Keratinocyte (primary cell): ENCODE measurements around the gene RFXANK. TPM values are rescaled to one million over a fixed set of nuclear protein-coding genes. Genes with fewer than 3 reads are reported as not detected.

Experiments used
- DNase-seq: peaks from one replicate; pipeline ENCODE4 v3.0.0-alpha.2; 2011; ENCODE audit warnings: low read depth, missing footprints, low spot score
- FAIRE-seq: peaks from 2 replicates; lab custom pipeline; 2011; peaks lifted over from hg19 to GRCh38; lab: Jason Lieb, UNC
- H2AFZ ChIP-seq: 2 replicates; pipeline ENCODE4 v1.6.0; 2012; ENCODE audit warnings: low read length, control low read depth, inconsistent platforms; ENCODE audit not compliant: control insufficient read depth
- H3K27ac ChIP-seq: 2 replicates; pipeline ENCODE4 v1.5.1; 2011; ENCODE audit warnings: low read length; ENCODE audit not compliant: control insufficient read depth, insufficient read depth
- H3K27me3 ChIP-seq: 3 replicates; pipeline ENCODE4 v1.6.0; 2011; ENCODE audit warnings: low read length; ENCODE audit not compliant: control insufficient read depth, insufficient read depth; ENCODE audit errors: extremely low read depth
- H3K36me3 ChIP-seq, 2 experiments: 2 replicates in 1 of 2; 3 replicates in 1 of 2; pipeline ENCODE4 v1.5.1; 2011; ENCODE audit warnings: low read length in 2 of 2, mild to moderate bottlenecking in 1 of 2; ENCODE audit not compliant: control insufficient read depth in 2 of 2, insufficient read depth in 2 of 2; ENCODE audit errors: extremely low read depth in 1 of 2
- H3K4me1 ChIP-seq: 3 replicates; pipeline ENCODE4 v1.5.1; 2011; ENCODE audit warnings: low read length; ENCODE audit not compliant: control insufficient read depth, insufficient read depth; ENCODE audit errors: extremely low read depth
- H3K4me2 ChIP-seq: 3 replicates; pipeline ENCODE4 v1.6.0; 2011; ENCODE audit warnings: low read depth, low read length; ENCODE audit not compliant: control insufficient read depth, insufficient read depth; ENCODE audit errors: extremely low read depth
- H3K4me3 ChIP-seq, 3 experiments: fragments of 200-600 bp in 1 of 3; sonication (generic) in 1 of 3; 2 replicates in 2 of 3; 3 replicates in 1 of 3; pipeline ENCODE4 v1.5.1; 2011 to 2016; ENCODE audit warnings: low read length in 3 of 3, mild to moderate bottlenecking in 3 of 3, control low read depth in 2 of 3, inconsistent platforms in 1 of 3, low read depth in 1 of 3, mixed read lengths in 1 of 3, mixed run types in 1 of 3, moderate library complexity in 1 of 3; ENCODE audit not compliant: control insufficient read depth in 2 of 3, insufficient read depth in 2 of 3; ENCODE audit errors: extremely low read depth in 1 of 3
- H3K79me2 ChIP-seq: 2 replicates; pipeline ENCODE4 v1.6.0; 2012; ENCODE audit warnings: low read length; ENCODE audit not compliant: control insufficient read depth, insufficient read depth
- H3K9ac ChIP-seq: 3 replicates; pipeline ENCODE4 v1.6.0; 2011; ENCODE audit warnings: low read length; ENCODE audit not compliant: control insufficient read depth, insufficient read depth; ENCODE audit errors: extremely low read depth
- H3K9me1 ChIP-seq: 3 replicates; pipeline ENCODE4 v1.6.0; 2011; ENCODE audit warnings: low read length; ENCODE audit not compliant: control insufficient read depth, insufficient read depth; ENCODE audit errors: extremely low read depth
- H3K9me3 ChIP-seq: 2 replicates; pipeline ENCODE4 v1.5.1; 2012; ENCODE audit warnings: low read depth, low read length; ENCODE audit not compliant: control insufficient read depth
- H4K20me1 ChIP-seq: 3 replicates; pipeline ENCODE4 v1.6.0; 2011; ENCODE audit warnings: low read length; ENCODE audit not compliant: control insufficient read depth, insufficient read depth; ENCODE audit errors: extremely low read depth
- CTCF ChIP-seq, 3 experiments: IDR thresholded peaks in 1 of 3; conservative IDR thresholded peaks in 1 of 3; optimal IDR thresholded peaks in 1 of 3; 2 replicates in 2 of 3; 3 replicates in 1 of 3; pipeline versions ENCODE3 to v1.5.1; 2011; ENCODE audit warnings: low read length in 3 of 3, mild to moderate bottlenecking in 3 of 3, moderate library complexity in 2 of 3, control low read depth in 1 of 3, inconsistent platforms in 1 of 3; ENCODE audit not compliant: insufficient read depth in 2 of 3; ENCODE audit errors: extremely low read depth in 1 of 3
- EZH2 ChIP-seq: IDR thresholded peaks from one replicate; pipeline ENCODE4 v1.6.1; 2012; ENCODE audit warnings: inconsistent platforms, mild to moderate bottlenecking, low read length, moderate library complexity
- dilution Hi-C: fragments of 300-500 bp; cut with MboI; formaldehyde crosslinking; loops from one replicate; pipeline ENCODE4 v1.7.0; 2020; ENCODE audit warnings: low sequenced_read_pairs; ENCODE audit not compliant: extremely low pct_ligation_motif_present
- polyA plus RNA-seq, 5 experiments: library from polyadenylated mRNA; depleted of rRNA in 3 of 5; stranded (reverse) in 3 of 5; stranded (forward) in 1 of 5; unstranded in 1 of 5; fragments of >200 nt; gene quantifications; 1 replicate in 1 of 5; 2 replicates in 3 of 5; 3 replicates in 1 of 5; pipeline versions ENCODE4 v1.2.1 to v1.2.3, GENCODE V29; 2011 to 2012; ENCODE audit warnings: missing spikeins in 2 of 5, low read depth in 1 of 5, low replicate concordance in 1 of 5

Gene RFXANK
- polyA plus RNA-seq, 1 donor (not counting 4 experiments of a cell fraction or from before 2014, with no cell fraction given), result 49.0 TPM

DNA sequence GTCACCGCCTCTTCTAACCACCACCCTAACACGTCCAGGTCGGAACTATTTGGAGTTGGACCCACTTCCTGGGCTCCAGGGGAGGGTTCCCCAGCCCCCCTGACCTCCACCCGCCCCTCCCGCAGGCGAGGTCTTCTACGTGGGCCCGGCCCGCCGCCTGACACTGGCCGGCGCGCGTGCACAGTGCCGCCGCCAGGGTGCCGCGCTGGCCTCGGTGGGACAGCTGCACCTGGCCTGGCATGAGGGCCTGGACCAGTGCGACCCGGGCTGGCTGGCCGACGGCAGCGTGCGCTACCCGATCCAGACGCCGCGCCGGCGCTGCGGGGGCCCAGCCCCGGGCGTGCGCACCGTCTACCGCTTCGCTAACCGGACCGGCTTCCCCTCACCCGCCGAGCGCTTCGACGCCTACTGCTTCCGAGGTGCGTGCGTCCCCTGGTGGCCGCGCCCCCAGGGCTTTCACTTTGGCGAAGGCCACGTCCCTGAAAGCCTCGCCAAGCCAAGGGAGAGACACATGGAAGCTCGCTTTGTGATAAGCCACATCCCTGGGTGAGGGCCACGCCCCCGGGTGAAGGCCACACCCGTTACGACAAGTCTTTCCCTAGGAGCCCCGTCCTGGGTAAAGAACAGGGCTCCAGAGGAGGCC, 32.9 kb downstream of the RFXANK start:
- dilution Hi-C loops, result no loop called here
- Histone ChIP-seq H3K79me2 (no peaks in the 10 kb centered on the region), H3K27me3 (peaks cover 17% of the 10 kb centered on the region), H2AFZ (peak overlapping the region; percentile 69), H3K36me3 (no peaks in the 10 kb centered on the region), H3K9me1 (no peaks in the 10 kb centered on the region), H3K4me3 (peak overlapping the region; percentile 8 to 47 (median 34)), H3K4me2 (peak overlapping the region; percentile 67), H3K4me1 (peaks cover 3% of the 10 kb centered on the region), H3K27ac (no peak overlapping the region), H3K9me3 (no peaks in the 10 kb centered on the region), H3K9ac (no peak overlapping the region), H4K20me1 (no peaks in the 10 kb centered on the region)
- DNase-seq, result peak; percentile 33
- FAIRE-seq, result no peak
- TF ChIP-seq CTCF (optimal IDR thresholded peaks at IDR 0.05 in 1 of 3, IDR thresholded peaks at IDR 0.05 in 1 of 3, conservative IDR thresholded peaks at IDR 0.05 in 1 of 3; ENCODE audit: extremely low read depth in 1 of 3, insufficient read depth in 2 of 3, low read length in 3 of 3), result peak; percentile 55 to 73 (median 71)
- TF ChIP-seq EZH2, result peak; percentile 60

GRCh38 chr19:19226204-19226603, 34.1 kb downstream of the RFXANK start:
- TF ChIP-seq EZH2 (no peak), CTCF (optimal IDR thresholded peaks at IDR 0.05 in 1 of 3, IDR thresholded peaks at IDR 0.05 in 1 of 3, conservative IDR thresholded peaks at IDR 0.05 in 1 of 3; ENCODE audit: extremely low read depth in 1 of 3, insufficient read depth in 2 of 3, low read length in 3 of 3) (no peak)
- Histone ChIP-seq H3K36me3 (no peaks in the 10 kb centered on the region), H3K27me3 (peaks cover 17% of the 10 kb centered on the region), H2AFZ (no peak overlapping the region), H3K79me2 (no peaks in the 10 kb centered on the region), H3K4me1 (peaks cover 3% of the 10 kb centered on the region), H3K27ac (no peak overlapping the region), H4K20me1 (no peaks in the 10 kb centered on the region), H3K9me1 (no peaks in the 10 kb centered on the region), H3K9me3 (no peaks in the 10 kb centered on the region), H3K4me2 (no peak overlapping the region), H3K9ac (no peak overlapping the region), H3K4me3 (no peak overlapping the region)
- FAIRE-seq, result no peak
- dilution Hi-C loops, result no loop called here
- DNase-seq, result no peak
